GM21723 (cell line): Measurements from ENCODE around the gene ATP10B.

Experiments used
- ATAC-seq: cut with Tn5 transposase; IDR thresholded peaks from one replicate; pipeline ENCODE4 v1.9.1; 2021; ENCODE audit warnings: mild to moderate bottlenecking, moderate library complexity; ENCODE audit not compliant: unreplicated experiment

ATP10B gene

DNA sequence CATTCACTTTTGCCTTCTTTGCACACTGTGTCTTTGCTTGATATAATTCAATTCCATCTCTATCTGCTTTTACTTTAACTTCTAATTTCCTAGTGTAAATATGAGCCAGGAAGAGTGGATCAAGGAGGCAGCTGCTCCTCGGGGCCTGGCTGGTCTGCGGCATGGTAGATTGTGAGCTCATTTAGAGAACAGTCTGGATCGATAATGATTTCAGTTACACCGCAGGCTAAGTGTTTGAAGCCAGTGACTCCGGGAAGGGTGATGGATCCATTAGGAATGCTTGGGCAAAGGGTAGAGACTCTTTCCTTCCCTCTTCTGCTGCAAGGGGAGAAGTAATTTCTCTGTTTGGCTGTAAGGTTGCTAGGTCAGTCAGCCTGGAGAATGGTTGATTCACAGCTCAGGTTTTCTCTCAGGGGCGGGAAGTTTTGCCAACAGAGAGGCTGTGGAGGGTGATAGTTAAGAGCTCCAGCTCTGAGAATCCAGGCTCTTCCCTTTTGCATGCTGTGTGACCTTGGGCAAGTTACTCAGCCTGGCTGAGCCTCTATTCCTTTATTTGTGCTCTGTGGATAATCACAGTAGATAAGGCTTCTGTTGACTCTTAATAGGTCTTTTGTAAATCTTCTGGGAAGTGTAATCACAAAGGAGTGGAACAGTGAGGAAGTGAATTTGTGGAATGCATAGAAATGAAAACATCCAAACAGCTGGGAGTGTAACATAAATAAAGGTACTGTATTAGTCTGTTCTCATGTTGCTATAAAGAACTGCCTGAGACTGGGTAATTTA, 331.2 kb downstream of the ATP10B start:
- no peak for ATAC-seq

DNA sequence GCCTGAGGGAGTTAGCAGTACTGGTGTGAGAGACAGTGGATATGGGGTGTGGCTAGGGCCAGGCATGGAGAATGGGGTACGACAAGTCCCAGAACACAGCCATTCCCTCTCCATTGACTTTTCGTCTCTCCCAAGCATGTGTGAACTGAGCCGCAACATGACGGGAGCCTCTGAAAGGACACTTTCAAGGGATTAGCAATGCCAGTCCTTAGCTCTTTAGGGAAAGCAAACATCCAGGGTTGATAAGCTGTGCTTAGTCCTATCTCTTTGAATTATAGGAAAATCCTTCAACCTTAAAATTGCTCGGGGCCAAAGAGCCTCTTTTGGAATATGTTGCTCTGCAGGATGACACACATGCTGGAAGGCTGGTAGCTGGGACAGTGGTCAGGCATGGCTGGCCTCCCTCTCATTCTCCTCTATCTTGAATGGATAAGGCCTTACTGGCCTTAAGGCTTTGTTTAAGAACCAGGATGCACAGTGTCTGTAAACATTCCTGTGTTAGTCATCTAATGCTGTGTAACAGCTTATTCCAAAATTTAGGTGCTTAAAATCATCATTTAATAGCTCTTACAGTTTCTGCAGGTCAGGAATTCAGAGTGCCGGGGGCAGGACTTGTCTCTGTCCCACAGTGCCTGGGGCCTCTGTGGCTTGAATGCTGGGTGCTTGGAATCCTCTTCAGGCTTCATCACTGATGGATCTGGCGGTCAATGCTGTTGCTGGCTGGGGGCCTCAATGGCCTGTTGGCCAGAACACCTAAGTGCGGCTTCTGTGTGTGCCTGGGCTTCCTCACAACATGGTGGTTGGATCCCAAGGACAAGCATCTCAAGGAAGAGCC, 335.1 kb downstream of the ATP10B start:
- ATAC-seq, result no peak

DNA sequence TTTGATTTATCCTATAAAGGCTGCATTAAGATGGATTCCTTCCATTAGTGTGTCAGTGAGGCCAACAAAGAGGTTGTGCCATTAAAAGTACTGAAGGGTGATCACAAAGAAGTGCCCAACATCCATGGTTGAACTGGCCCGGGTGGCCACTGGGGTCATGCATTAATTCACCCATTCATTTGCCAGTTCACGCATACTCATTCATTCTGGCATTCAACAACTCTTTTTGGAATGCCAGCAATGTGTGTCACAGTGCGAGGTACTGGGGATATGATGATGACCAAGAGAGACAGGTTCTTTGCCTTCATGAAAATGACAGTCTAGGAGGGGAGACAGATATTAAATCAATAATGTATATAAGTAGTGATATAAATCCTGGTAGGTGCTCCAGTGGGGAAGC, 337.1 kb downstream of the ATP10B start:
- ATAC-seq, result no peak

DNA sequence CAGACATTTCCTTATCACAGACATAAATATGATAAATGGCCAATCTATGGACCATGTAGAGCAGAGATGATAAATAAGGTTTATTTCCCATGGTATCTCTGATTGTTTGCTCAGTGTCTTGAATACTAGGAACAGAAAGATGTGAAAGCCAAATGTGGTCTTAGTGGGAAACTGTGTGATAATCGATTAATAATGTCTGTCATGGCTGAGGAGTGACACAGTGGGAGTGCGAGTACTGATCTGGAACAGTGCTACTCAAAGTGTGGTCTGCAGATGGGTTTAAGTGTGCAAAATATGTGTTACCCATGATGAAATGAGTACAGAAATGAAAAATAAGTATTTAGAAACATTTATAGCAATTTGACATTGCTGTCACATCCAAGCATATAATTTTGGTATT, 337.8 kb downstream of the ATP10B start:
- no peak for ATAC-seq

DNA sequence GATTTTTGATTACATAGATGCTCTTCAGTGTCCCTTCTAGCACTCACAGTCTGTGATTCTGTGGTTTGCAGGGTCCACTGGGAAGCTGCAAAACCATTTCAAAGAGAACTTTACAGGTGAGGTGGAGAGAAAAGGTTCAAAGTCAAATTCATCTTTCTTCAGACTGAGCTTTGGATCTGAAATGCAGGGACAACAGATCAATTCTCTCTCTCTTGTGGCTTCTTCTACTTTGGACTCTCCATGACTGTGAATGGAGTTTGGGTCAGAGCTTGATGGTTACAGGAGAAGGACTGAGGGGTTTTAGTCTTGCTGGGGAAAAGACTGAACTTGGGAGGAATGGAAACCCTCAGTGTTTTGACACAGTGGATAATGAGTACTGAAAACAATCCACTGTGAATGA, 338.5 kb downstream of the ATP10B start:
- no peak for ATAC-seq
